Activated T-cell treated with anti-CD3 and anti-CD28 coated beads for 4 hours (primary cell): ENCODE data around the gene CAPSL.
"Not testable (repeated sequence)": the region's sequence is repeated elsewhere in the genome, so short reads cannot be mapped to it uniquely, and the experiment has no call there.

Source experiments
- DNase-seq: peaks from one replicate; pipeline ENCODE4 v3.0.0-alpha.2; 2020

CAPSL gene

DNA sequence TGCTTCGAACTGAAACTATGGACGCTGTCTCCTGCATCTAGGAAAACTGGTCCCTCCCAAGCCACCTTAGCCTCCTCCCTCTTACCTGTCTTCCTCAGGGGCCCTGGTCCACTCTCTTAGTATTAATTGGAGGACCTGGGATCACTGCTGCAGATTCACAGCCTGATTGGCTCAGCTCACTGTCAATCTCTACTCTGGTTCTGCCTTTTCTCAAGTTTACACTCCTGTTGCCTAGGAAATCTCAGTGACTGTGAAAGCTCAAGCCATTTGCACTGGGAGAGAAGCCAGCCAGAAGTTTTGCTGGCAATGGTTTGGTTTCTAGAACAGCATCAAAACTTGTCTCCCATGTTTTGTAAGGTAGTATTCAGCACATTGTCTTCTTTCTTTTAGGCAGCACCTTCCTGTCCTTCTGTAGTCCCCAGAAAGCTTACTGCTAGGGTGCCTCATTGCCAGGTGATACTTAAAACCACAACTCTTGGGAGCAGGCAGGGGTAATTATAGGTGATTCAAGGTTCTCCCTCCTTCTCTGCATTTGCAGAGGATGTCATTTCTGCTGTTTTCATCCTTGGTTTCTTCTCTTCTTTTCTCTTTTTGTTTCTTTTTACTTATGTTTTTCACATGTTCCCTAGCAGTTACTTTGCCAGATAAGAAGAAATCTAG lies at the start of gene CAPSL:
Gene CAPSL, minus strand, starts transcription at position 55 of the 660 bp plus-strand sequence. CDS start 17,502 bp downstream, outside the sequence.
- DNase-seq, result no peak

DNA sequence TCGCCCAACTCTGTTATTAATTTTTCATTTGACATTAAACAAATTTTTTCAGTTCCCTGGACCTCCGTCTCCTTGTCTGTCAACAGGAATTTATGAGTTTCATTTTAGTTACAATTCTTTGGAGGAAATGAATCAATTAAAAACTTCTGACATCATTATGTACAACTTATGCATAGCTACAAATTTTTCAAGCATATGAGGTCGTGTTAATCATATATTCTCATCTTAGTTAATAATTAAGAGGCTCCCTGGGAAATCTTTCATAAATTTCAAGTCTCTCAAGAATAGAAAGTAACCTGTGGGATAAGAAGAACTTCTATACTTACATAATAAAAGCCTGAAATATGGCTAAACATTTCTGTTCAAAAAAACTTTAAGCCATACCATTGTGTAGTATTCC lies 49.4 kb upstream of the CAPSL start:
- DNase-seq, result no peak

DNA sequence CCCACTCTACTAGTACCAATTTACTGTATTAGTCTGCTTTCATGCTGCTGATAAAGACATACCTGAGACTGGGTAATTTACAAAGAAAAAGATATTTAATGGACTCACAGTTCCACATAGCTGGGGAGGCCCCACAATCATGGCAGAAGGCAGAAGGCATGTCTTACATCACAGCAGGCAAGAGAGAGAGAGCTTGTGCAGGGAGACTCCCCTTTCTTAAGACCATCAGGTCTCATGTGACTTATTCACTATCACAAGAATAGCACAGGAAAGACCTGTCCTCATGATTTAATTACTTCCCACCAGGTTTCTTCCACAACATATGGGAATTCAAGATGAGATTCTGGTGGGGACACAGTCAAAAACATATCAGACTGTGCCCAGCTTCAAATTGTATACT lies 41.3 kb upstream of the CAPSL start:
- no peak for DNase-seq

DNA sequence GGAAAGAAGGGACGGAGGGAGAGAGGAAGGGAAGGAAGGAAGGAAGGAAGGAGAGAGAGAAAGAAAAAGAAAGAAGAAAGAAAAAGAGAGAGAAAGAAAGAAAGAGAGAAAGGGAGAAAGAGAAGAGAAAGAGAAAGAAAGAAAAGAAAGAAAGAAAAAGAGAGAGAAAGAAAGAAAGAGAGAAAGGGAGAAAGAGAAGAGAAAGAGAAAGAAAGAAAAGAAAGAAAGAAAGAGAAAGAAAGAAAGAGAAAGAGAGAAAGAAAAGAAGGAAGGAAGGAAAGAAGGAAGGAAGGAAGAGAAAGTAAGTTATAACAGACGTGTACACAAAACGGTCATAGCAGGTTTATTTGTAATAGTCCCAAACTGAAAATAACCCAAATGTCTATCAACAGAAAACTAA lies 38.4 kb upstream of the CAPSL start:
- DNase-seq, result not testable (repeated sequence)

DNA sequence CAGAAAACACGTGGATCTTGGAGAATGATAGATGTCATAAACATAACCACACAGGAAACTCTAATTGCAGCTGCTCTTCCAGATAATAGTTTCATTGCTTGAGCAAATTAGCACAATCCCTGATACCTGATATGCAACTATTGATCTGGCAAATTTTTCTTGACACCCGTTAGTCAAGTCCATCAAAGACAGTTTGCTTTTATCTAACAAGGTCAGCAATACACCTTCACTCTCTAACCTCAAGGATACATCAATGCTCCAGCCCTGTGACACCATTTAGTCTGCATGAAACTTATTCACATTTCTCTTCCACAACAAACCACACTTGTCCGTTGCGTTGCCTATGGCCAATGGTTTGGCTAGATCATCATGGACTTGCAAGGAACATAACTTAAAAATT lies 36.1 kb upstream of the CAPSL start:
- no peak for DNase-seq

DNA sequence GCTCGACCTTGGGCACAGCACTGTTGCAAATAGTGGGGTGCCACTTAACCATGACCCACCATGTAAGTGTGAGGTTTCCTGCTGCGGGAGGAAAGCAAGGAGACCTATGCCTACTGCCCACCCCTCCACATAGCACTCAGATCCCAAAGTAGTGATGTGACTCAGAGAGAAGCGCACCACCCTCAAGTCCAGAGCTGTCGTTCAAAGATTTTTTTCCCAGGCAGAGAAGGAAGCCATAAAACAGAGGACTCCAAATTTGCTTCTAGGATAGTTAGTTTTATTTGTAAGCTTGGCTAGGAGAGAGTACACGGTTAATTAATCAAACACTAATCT lies 33.4 kb upstream of the CAPSL start:
- no peak for DNase-seq

DNA sequence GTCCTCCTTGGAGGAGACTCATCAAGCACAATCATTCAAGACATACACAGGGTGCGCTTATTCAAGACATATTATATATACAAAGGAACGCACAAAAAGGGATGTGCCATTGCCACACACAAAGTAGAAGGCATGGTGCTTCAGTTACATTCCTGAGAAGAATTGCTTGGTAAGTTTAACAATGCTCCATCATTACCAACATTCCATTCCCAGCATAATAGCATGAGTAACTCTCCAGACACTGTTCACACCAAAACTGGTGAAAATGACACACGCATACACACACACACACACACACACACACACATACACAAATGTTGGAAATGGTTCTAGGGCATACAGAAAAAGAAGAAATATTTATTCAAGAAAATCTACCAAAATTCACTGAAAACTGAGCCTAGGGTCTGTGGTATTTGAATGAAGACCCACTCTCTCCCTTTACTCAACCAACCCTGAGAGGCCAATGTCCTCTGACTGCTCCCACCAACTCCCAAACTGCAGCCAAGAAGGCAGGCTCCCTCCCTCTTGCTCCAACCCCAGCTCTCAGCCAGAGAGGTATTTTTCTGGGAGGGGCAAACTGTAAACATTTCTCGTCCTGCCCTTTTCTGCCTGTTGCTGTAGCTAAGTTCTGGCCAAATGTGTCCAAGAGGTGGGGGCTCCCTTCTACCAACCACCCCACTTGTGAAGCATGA lies 32.9 kb upstream of the CAPSL start:
- DNase-seq, result no peak

DNA sequence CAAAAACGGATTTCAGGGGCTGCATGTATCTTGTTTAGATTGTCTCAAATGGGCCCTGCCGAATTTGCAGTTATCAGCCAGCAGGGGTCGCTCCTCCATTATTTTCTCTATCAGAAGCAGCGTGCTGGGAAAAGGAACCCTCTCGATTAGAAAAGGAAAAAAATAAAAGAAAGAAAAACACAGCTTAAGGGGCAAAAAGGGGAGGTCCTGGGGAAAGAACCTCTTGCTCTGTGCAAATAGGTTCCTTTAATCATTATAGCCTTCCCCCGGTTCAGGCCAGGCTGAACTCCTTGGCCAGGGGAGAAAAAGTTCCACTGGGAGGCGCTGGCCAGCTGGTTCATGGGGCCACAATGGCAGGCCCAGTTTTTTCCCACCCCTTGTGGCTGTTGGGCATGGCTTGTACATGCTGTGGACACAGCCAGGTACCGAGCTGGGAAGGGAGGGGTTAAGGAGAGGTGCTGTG lies 25.0 kb upstream of the CAPSL start:
- no peak for DNase-seq

DNA sequence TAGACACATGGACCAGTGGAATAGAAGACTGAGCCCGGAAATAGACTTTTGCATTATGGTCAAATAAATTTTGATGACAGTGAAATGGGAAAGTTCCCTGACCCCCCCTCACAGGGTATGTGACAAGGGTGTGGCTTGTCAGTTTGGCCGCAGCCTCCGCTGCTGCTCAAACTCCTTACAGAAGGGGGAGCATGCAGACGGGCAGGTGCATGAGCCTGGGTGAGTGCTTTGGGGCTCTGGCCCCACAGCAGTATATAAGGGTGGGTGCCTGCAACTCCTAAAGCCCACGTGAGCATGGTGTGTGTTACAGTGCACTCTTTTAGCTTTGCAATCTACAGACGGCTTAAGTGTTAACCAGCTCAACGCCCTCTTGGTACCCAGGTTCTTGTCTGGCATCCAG lies 21.9 kb upstream of the CAPSL start:
- DNase-seq, result no peak

DNA sequence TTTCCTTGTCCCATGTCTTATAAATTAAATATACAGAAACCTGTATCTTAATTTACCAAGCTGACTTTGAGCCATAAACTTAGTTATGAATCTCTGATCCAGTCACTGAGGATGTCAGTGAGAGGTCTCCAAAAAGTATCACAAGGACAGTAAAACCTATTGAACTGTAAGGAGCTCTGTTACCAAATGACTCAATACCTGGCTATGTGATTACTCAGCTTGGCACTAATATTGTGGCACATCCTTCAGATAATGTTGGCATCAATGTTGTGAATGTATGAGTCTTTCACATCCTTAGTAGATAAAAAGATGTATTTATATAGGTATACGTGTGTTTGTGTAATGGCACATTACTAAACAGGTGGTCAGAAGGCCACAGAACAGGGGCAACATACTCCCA lies 18.0 kb upstream of the CAPSL start:
- DNase-seq, result no peak

DNA sequence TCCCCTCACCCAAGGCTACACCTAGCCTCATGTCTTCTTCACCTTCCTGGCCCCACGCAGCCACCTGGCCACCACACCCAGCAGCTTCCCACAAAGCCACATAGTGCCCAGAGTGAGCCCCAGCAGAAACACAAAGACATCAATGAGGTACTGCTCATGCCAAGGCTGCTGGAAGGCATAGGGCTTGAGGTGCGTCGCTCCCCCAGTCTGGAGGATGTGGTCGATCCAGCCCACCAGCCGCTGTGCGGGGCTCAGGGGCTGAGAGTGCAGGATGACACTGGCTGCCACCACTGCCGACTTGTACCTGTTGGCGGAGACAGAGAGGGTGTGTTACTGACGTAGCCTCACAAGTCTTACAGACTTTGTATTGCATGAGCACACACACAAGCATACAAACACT lies 15.8 kb upstream of the CAPSL start:
- DNase-seq, result no peak

DNA sequence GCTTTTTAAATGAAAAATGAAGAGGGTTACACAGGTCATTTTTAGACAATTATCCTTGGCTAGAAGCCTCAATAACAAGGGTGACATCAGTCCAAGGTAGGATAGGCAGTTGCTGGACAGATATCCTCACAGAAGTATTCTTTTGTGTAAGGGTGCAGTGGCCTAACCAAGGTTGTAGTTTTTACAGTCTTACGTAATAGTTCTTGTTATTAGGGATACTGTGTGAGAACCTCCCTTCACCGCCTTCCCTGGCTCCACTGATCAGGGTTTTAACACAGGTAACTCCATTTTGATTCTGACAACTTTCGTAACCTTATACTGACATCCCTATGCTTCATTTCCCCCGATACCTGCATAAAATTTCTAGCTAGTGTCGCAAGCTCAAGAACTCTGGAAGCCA lies 8.7 kb upstream of the CAPSL start:
- no peak for DNase-seq

DNA sequence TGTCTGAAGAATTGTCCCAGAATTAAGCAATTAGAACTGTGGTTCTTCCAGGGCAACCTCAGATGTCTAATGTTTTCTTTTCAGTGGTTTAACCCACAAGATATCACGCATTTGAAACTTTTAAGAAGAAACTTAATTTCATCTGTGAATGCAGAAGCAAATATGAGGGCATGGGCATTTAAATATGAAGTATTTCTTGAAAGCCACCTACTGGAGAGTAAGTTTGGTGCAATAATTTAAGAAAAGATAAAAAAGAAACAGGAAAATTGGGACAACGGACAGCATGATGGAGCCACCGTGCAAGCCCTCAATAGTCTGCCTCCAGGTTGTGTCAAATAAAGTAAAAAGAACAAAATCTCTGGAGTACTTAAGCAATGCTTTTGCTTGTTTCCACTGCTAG lies 1.2 kb upstream of the CAPSL start:
- DNase-seq, result no peak

DNA sequence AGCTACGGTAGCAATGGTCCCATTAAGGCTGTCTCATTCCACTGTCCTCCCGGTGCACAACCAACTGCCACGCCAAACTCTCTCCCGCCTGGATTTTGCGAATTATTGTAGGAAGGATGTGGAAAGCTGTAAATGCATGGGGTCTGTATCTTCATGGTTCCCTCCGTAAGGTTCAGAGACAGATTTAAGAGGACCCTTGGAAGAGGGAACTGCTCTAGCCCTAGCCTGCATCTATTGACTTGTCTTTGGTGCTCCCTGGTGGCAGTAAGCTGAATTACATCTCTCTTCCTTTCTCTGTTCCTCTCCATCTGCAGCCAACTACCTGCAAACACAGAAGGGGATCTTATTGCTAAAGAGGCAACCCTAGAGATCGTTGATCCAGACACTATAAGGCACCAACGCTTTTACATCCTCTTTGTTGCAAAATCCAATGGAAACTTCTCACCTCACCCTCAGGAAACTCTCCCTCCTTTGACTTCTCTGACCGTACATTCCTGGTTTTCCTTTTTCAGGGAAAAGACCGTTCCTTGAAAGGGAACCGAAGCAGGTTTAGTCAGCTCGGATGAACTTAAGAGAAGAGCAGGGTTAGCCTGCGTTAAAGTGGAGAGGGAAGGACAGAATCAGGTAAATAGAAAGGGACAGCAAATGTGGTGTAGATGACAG lies 11.9 kb downstream of the CAPSL start:
- peak; percentile 66 for DNase-seq

DNA sequence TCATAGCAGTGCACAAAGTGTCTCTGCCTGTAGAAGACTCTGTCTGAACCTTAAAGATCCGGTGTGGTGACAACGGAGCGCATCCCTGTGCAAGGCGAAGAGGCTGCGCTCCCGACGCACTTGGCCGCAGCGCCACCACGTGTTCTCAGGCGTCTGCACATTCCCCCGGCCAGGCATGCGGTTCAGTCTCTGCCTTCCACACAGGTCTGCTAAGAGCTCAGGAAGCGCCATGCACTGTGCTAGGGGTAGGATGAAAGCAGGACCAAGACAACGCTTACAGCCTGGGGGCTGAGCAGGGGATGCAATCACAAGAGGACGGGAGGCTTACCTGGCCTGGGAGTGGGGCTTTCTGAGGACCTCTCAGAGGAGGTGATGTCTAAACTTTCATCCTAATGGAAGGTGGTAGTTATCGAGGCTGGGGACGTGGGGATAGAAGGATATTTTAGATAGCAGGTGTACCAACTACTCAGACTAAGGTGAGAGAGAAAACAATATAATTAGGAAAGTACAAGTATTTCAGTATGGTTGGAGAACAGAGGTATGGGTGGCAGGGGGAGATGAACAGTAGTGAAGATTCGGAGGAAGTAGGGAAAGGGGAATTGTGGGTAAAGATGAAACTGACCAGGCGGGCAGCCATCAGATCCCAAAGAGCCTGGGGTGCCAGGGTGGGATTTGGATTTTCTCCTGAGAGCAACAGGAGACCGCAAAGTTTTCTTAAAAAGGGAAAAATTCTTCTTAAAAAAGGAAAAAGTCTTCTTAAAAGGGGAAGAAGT lies 13.3 kb downstream of the CAPSL start:
- DNase-seq, result peak; percentile 75

DNA sequence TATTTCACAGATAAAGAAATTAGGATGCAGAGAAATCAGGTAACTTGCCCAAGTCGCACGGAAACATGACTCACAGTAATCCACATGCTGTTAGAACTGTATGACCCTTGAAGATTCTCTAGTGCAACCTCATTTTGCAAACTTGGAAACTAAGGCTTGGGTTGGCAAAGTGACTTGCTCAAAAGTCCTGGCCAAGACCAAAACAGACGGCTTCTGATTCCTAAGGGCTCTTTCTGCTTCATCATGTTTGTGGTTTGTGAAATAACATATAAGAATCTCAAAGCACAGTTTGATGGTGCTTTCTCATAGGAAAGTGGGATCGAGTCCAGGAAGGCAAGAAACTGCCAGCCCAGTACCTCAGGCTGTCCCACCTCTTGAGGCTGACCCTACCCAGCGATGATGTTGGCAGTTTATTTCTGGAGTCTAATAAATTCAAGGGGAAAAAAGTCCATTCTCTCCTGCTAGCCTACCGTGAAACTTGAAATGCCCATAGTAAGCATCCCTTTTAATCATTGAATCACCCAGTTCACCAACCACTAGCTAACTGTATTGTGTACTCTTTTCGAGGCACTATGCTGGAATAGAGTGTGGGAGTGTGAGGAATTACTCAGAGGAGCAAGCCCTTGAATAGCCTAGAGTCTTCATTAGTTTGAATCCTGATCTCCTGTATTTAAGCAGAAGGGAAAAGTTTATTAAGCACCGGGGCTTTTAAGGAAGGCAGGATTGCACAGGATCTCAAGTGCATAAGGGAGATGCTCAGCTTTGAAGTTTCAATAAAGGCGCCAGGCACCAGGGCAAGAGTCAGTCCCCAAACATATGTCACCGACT lies 14.1 kb downstream of the CAPSL start:
- no peak for DNase-seq

DNA sequence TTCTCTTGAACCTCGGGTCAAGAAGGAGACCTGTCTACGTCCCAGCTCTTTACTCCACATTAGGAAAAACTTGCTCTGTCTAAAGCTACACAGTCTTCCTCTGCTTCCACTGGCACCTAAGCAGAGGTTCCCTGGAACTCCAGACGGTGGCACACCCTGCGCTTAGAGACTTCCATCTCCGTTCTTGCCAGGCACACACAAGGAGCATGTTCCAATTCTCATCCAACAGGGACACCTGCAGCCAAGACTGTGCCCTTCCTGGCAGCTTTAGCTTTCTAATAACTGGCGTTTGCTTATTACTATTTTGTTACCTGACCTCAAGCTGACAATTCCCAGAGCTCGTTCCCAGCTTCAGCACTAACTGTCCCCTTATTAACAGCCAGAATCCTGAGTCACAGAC lies 16.0 kb downstream of the CAPSL start:
- no peak for DNase-seq

DNA sequence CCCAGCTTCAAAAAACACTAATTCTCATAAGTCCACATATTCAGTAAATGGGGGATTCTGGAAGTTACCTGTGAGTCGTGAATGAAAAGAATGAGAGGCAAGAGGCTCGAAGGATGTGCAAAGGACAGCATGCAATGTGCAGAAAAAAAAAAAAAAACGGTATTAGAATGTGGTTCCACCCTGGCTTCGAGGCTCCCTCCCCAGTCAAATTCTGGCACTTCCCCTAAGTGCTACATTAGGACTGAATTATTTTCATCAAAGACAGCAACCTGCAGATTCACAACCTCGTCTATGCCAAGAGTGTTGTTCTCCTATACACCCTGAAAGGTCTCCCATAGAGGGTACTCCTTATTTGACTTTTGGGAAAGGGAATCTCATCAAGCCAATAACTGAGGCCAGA lies 16.5 kb downstream of the CAPSL start:
- no peak for DNase-seq

DNA sequence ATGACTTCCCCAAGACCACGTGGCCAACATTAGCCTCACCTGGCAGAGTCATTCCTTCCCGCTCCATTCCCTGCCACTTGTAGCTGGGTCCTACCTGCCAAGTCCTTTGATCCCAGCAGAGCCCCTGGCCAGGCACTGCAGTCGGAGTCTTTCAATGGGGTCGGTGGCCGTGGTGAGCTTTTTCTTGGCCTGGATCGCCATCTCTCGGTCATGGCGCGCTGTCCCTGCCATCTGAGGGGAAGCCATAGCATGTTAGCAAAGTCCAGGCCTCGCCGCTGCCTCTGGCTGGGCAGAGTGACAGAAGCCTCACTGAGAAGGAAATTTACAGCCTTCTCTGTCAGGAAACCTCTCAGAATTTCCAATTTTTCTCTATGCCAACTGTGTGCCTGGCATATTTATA lies 17.5 kb downstream of the CAPSL start:
- DNase-seq, result no peak

DNA sequence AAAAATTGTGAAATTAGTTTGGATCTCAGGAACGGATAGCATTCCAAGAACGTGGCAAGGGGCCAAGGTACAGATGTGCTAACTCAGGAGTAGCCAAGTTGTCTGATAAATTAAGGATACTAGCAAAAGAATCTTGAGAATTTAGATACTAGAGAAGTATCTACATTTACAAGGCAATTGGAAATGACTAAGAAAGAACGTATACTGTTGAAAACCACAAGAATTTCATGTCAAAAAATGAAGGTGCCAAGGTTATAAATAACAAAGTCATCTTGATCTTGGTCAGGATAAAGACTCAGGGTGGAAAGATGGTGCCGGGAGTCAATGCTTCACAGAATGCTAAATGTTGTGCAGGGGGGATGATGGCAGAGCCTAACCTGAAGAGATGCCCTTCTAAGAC lies 19.2 kb downstream of the CAPSL start:
- no peak for DNase-seq

DNA sequence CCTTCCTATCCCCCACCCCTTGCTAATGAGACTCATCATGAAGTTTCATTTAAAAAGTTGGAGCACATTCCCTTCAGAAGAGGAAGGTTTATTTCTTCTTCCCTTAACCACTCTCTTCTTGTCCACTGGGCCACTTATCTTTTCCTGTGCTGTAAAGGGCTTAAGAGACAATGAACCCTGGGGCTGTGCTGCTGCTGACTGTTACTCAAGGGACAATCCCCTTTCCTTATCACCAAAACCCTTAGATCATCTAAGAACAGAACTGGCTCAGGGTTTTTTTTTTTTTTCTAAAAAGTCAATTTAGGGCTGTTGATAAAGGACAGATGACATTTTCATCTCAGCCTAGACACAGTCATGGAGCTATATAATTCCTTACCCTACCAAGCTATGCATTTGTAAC lies 29.6 kb downstream of the CAPSL start:
- DNase-seq, result no peak

DNA sequence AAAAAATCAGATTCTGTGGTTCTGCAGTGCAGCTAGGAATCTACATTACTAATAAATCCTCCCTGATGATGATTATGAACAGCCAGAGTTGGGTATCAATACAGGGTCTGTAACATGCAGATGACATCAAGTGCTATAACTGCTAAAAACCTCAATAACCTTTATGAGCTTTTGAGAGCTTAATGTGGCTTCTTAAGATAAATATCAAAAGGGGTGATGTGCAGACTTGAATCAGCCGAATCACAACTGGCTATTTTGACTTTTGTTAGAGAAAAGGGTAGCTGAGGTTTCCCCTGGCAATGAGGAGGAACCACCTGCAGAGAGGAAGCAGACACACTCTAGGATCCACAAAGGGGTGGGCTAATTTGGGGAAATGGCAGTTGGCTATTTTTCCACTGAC lies 30.2 kb downstream of the CAPSL start:
- no peak for DNase-seq
